ENCODE results near the gene EIF2B5. TPM values are rescaled to one million over a fixed set of nuclear protein-coding genes. Genes with fewer than 3 reads are reported as not detected.

Gene EIF2B5
- total and polyA plus RNA-seq, 9 of the 15 experiments (the other 6 are each of a cell fraction or from before 2014, with no cell fraction given): 19.1 to 92.4 (median 74.0) TPM

- TF ChIP-seq CEBPB (tag; IDR thresholded peaks at IDR 0.05) (no peak), ETS1 (conservative IDR thresholded peaks at IDR 0.05; ENCODE audit: control insufficient read depth, low read depth, low read length) (no peak), ZNF318 (IDR thresholded peaks at IDR 0.05; ENCODE audit: borderline replicate concordance in 1 of 2, low read depth in 1 of 2) (no peak), GATAD2A (IDR thresholded peaks at IDR 0.05) (no peak), TARDBP (IDR thresholded peaks at IDR 0.05) (no peak), EHMT2 (IDR thresholded peaks at IDR 0.05) (no peak), KLF6 (CRISPR knock-in tag; IDR thresholded peaks at IDR 0.05; ENCODE audit: borderline replicate concordance) (no peak), PHB (CRISPR knock-in tag; IDR thresholded peaks at IDR 0.05) (no peak), ILK (tag; IDR thresholded peaks at IDR 0.05; ENCODE audit: borderline replicate concordance, low read depth) (no peak), CBFA2T2 (conservative IDR thresholded peaks at IDR 0.05) (no peak), ATF1 (CRISPR knock-in tag; IDR thresholded peaks at IDR 0.05) (no peak), ATF1 (tag; IDR thresholded peaks at IDR 0.05) (0 out of 2 replicates have a peak, but pooled peaks have one; percentile 16), ZNF274 (IDR thresholded peaks at IDR 0.05; ENCODE audit: borderline replicate concordance, low read depth, low read length) (no peak), DPF2 (IDR thresholded peaks at IDR 0.05) (no peak), RBBP5 (IDR thresholded peaks at IDR 0.05; ENCODE audit: borderline replicate concordance, insufficient read depth, low read length, poor library complexity, severe bottlenecking) (no peak), NFIX (CRISPR knock-in tag; IDR thresholded peaks at IDR 0.05; ENCODE audit: low read depth) (no peak), CCAR2 (IDR thresholded peaks at IDR 0.05; ENCODE audit: low read depth, low read length) (no peak), ZNF239 (CRISPR knock-in tag; IDR thresholded peaks at IDR 0.05) (no peak), ZBTB1 (CRISPR knock-in tag; IDR thresholded peaks at IDR 0.05; ENCODE audit: borderline replicate concordance, low read depth) (no peak; the same call in 1 of the 2 replicates)
Observed at GRCh38 chr3:184155644-184156521, 20.7 kb downstream of the EIF2B5 start (continued).
